ENCODE results near the gene PCDHGB5. TPM values are rescaled to one million over a fixed set of nuclear protein-coding genes. Genes with fewer than 3 reads are reported as not detected.
"Not testable (repeated sequence)": the region's sequence is repeated elsewhere in the genome, so short reads cannot be mapped to it uniquely, and the experiment has no call there.

The PCDHGB5 gene
- total RNA-seq, 1 experiment from 2014 or later = 0.52 TPM

DNA sequence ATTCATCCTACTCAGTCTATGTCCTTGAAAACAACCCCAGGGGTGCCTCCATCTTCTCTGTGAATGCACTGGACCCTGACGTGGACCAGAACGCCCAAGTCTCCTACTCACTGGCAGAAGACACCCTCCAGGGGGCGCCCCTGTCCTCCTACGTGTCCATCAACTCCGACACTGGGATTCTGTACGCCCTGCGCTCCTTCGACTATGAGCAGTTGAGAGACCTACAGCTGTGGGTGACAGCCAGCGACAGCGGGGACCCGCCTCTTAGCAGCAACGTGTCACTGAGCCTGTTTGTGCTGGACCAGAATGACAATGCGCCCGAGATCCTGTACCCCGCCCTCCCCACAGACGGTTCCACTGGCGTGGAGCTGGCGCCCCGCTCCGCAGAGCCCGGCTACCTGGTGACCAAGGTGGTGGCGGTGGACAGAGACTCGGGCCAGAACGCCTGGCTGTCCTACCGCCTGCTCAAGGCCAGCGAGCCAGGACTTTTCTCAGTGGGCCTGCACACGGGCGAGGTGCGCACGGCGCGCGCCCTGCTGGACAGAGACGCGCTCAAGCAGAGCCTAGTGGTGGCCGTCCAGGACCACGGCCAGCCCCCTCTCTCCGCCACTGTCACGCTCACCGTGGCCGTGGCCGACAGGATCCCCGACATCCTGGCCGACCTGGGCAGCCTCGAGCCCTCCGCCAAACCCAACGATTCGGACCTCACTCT, 22.1 kb upstream of the PCDHGB5 start:
- not testable (repeated sequence) for DNase-seq (ENCODE audit: low read depth)

- no peak for DNase-seq (ENCODE audit: low read depth)
These were observed 15.1 kb upstream of the PCDHGB5 start, which contains the start of gene PCDHGA7 for GRCh38 chr5:141382469-141383294. Gene PCDHGA7, plus strand, starts transcription at chr5:141382742. Its CDS starts 158 bp downstream, at chr5:141382900.

DNA sequence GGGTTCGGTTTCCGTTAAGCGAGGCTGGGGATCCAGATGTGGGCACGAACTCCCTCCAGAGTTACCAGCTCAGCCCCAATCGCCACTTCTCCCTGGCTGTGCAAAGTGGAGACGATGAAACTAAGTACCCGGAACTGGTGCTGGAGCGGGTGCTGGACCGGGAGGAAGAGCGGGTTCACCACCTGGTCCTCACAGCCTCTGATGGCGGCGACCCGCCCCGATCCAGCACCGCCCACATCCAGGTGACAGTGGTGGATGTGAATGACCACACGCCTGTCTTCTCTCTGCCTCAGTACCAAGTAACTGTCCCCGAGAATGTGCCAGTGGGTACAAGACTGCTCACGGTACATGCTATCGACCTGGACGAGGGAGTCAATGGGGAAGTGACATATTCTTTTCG, 14.4 kb upstream of the PCDHGB5 start:
- DNase-seq (ENCODE audit: low read depth) = no peak

GRCh38 chr5:141384471-141385267, 13.1 kb upstream of the PCDHGB5 start:
- no peak for DNase-seq (ENCODE audit: low read depth)

GRCh38 chr5:141387557-141388311, 10.0 kb upstream of the PCDHGB5 start, which contains the start of gene PCDHGB4:
Gene PCDHGB4, plus strand, starts transcription at chr5:141387698. Its CDS starts 187 bp downstream, at chr5:141387885.
- not testable (repeated sequence) for DNase-seq (ENCODE audit: low read depth)

GRCh38 chr5:141388661-141389060, 9.1 kb upstream of the PCDHGB5 start:
- no peak for DNase-seq (ENCODE audit: low read depth)

- DNase-seq (ENCODE audit: low read depth) = no peak
These were observed 8.3 kb upstream of the PCDHGB5 start for GRCh38 chr5:141389153-141390042.

- peak; percentile 20 for DNase-seq (ENCODE audit: low read depth)
These were observed 5.1 kb upstream of the PCDHGB5 start, which contains the start of gene PCDHGA8 for GRCh38 chr5:141392429-141393198. Gene PCDHGA8, plus strand, starts transcription at chr5:141392633. Its CDS starts 181 bp downstream, at chr5:141392814.

- DNase-seq (ENCODE audit: low read depth) = no peak
These were observed 4.5 kb upstream of the PCDHGB5 start for GRCh38 chr5:141393267-141393666.

DNA sequence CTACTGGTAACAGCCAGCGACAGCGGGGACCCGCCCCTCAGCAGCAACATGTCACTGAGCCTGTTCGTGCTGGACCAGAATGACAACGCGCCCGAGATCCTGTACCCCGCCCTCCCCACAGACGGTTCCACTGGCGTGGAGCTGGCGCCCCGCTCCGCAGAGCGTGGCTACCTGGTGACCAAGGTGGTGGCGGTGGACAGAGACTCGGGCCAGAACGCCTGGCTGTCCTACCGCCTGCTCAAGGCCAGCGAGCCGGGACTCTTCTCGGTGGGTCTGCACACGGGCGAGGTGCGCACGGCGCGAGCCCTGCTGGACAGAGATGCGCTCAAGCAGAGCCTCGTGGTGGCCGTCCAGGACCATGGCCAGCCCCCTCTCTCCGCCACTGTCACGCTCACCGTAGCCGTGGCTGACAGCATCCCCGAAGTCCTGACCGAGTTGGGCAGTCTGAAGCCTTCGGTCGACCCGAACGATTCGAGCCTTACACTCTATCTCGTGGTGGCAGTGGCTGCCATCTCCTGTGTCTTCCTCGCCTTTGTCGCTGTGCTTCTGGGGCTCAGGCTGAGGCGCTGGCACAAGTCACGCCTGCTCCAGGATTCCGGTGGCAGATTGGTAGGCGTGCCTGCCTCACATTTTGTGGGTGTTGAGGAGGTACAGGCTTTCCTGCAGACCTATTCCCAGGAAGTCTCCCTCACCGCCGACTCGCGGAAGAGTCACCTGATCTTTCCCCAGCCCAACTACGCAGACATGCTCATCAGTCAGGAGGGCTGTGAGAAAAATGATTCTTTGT, 3.2 kb upstream of the PCDHGB5 start:
- not testable (repeated sequence) for DNase-seq (ENCODE audit: low read depth)

GRCh38 chr5:141398608-141399007, 861 bp downstream of the PCDHGB5 start:
- no peak for DNase-seq (ENCODE audit: low read depth)

GRCh38 chr5:141399555-141400258, 2.0 kb downstream of the PCDHGB5 start:
- no peak for DNase-seq (ENCODE audit: low read depth)

DNA sequence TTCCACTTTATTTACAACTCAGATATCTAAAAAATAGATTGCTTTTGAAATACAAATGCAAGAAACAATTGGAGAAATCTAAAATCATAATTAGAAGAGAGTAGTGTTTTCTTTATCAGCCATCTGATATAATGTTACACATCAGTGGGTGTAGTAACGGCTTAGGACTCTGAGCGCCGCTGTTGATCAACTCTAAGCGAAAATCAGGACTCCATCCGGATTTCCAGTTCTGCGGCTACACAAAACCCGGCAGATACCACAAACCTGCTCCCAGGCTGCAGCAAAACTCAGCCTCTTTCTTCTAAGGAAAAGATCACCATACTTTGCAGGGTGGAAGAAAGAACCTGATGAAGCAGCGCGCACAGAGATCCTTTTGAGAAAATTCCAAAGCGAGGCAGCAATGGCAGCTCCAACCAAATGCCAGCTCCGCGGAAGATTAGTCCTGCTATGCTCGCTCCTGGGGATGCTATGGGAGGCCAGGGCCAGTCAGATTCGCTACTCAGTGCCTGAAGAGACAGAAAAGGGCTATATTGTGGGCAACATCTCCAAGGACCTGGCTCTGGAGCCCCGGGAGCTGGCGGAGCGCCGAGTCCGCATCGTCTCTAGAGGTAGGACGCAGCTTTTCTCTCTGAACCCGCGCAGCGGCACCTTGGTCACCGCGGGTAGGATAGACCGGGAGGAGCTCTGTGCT, 5.0 kb downstream of the PCDHGB5 start, which contains the start of gene PCDHGA9:
PCDHGA9 (plus strand) TSS at position 226 of the 691 bp plus-strand sequence; CDS start at position 401, 175 bp downstream.
- DNase-seq (ENCODE audit: low read depth) = no peak

GRCh38 chr5:141403387-141403786, 5.6 kb downstream of the PCDHGB5 start:
- no peak for DNase-seq (ENCODE audit: low read depth)

DNA sequence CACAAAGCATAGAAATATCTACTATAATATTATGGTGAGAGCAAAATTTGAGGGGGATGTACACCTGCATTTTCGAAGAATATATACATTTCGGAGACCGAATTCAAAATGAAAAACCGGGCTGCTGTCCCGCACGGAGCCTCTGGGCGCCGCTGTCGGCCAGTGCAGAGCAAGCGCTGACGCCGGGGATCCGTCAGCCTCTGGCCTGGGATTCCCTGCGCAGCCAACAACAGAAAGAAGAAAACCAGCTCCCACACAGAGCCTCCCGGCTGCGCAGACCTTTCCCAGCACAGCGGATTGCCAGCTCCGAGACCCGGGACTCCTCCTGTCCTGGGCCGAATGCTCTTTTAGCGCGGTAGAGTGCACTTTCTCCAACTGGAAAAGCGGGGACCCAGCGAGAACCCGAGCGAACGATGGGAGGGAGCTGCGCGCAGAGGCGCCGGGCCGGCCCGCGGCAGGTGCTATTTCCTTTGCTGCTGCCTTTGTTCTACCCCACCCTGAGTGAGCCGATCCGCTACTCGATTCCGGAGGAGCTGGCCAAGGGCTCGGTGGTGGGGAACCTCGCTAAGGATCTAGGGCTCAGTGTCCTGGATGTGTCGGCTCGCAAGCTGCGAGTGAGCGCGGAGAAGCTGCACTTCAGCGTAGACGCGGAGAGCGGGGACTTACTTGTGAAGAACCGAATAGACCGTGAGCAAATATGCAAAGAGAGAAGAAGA, 10.2 kb downstream of the PCDHGB5 start, which contains the start of gene PCDHGB6:
PCDHGB6 (plus strand) TSS at position 232 of the 716 bp plus-strand sequence; CDS start at position 414, 182 bp downstream.
- not testable (repeated sequence) for DNase-seq (ENCODE audit: low read depth)
